ENCODE data around the gene EVX1.

EVX1 gene

DNA sequence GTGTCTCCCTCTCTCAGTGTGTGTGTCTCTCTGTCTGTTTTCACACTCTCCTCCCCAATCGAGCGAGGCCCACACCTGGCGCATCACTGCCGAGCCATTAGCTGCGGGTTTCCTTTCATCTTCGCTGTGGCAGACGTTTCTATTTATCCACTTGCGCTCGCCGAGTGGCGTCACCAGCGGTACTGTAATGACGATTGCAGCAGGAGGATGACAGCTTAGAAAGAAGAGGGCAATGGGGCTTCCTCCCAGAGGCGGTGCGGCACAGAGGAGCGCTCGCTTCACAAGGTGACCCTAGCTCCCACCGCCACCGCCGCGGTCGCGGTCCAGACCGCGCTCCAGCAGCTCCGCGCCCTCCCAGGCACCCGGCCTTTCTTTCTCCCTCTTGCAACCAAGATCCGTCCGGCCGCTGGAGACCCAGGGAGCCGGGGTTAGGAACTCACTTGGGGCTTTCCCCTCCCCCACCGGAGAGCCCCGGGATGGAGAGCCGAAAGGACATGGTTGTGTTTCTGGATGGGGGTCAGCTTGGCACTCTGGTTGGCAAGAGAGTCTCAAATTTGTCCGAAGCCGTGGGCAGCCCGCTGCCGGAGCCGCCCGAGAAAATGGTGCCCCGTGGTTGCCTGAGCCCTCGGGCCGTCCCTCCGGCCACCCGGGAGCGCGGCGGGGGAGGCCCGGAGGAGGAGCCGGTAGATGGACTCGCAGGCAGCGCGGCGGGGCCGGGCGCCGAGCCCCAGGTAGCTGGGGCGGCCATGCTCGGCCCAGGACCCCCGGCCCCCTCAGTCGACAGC, at the start of gene EVX1:
Gene EVX1, plus strand, starts transcription at position 248 of the 785 bp plus-strand sequence. Its CDS starts 229 bp downstream, at position 477.
- DNase-seq (ENCODE audit: low read depth in 1 of 2, low spot score in 1 of 2), result no peak

GRCh38 chr7:27193335-27194001, 49.1 kb upstream of the EVX1 start:
- no peak for DNase-seq (ENCODE audit: low read depth in 1 of 2, low spot score in 1 of 2)

DNA sequence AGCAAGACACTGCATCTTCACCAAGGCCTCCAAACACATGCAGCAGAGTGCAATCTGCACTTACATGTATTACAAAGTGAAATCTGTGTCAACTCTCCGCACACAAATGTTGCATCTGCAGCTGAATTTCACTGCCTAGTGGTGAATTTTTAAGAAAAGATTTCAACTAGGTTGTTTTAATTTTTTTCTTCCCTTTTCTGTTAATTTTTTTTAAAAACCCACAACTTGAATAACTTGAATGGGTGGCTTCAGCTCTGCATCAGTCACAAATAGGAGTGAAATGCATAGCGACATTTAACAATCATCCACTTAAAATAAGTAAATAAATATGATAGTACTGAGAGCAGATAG, 48.6 kb upstream of the EVX1 start:
- no peak for DNase-seq (ENCODE audit: low read depth in 1 of 2, low spot score in 1 of 2)

GRCh38 chr7:27194686-27195379, 47.8 kb upstream of the EVX1 start:
- no peak for DNase-seq (ENCODE audit: low read depth in 1 of 2, low spot score in 1 of 2)

GRCh38 chr7:27196287-27196767, 46.3 kb upstream of the EVX1 start:
- peak; percentile 60 to 79 for DNase-seq (ENCODE audit: low read depth in 1 of 2, low spot score in 1 of 2)

DNA sequence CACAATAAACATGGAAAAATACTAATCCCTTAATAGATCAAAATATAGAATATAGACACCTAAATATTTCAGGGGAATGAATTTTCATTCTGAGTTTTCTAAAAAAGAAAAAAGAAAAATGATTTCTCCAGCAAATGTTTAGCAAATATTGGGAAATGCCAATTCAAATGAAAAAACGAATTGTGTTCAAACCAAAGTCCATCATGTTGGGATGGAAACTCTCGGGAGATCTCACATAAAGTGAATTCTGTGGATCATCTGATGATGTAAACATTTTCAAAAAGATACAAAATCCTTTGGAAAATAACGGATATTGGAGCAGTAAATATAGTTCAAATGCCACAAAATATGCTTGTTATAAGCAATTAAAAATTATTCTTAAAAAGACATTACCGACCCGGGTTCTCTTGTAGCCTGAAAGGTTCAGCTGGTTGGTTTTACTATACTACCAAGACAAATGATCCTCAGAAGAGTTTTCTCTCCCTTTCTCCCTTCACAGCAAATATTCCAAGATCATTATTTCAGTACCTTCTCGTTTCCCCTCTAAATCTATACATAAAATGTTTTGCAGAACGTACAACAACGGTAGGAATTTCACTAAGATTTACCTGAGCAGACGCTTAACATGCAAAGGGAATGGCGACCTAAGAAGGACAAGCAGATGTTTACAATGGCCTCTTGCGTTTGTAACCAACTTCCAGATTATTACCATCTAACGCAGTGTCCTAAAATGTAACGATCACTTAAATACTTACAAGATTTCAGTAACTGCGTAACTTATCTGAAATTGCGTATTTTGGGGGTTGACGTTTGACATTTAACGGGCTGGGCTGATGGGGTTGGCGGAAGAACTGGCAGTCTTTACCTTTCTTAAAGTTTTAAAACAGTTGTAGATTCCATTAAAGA, 45.2 kb upstream of the EVX1 start:
- no peak for DNase-seq (ENCODE audit: low read depth in 1 of 2, low spot score in 1 of 2)

DNA sequence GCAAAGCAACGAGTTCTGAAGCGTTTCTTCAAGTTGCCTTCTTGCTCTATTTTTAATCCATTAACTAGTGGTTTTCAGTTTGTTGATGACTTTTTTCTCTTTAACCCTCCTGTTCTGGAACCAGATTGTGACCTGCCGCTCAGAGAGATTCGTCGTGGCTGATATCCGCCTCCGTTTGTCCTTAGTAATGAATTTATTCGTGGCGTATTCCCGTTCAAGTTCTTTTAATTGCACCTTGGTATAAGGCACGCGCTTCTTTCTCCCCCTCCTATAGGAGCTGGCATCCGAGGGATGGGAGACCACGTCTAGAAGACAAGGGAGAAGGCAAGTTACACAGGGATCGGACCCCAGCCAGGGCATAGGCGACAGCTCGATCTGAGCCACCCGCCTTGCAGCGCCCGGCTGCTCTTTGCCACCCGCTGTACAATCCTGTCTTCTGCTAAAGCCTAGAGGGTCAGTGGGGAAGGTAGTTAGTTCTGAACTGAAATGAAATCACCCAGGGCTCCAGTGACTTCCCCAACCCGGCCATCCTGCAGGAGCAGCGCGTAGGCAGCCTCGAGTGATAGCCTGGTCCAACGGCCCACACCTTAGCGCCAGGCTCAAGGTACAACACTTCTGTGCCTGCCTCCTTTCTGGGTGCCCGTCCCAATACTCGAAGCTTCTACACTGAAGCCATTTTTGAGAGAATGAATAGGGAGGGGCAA, 44.3 kb upstream of the EVX1 start:
- no peak for DNase-seq (ENCODE audit: low read depth in 1 of 2, low spot score in 1 of 2)

DNA sequence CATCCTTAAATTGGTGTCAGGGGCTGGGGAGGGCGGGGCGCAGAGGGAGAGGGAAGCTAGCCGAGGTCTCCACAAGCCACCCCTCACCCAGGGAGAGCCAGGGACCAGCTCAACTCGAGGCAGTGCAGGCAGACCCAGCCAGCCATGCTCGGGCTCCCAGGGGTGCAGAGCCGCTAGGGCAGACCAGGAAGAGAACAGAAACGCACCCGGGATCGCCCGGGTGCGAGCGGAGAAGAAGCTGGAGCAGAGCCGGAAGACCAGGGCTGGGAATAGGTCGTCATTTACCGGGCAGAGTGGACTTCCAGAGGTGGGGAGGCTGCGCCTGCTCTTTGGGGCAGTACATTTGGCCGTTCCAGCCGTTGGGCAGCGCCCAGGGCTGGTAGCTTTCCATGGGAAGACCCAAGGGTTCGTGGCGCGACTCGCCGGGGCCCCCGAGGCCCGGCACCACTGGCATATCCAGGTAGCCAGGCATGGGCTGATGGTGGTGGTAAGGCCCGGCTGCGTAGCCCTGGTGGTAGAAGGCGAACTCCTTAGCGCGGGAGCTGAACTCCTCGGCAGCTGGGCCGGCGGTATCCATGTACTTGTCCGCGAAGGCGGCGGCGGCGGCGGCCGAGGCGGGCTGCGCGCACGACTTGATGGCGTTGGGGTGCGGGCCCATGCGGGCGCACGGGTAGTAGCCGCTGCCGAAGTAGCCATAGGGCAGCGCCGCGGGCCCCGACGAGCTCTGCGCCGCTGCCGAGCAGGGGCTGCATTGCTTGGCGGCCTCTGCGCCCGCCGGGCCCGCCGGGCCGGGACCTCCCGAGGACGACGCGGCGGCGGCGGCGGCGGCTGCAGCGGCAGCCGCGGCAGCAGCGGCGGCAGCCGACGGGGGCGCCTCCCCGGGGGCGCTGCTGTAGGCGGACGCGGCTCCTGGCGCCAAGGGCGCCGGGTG, 43.5 kb upstream of the EVX1 start:
- no peak for DNase-seq (ENCODE audit: low read depth in 1 of 2, low spot score in 1 of 2)

- no peak for DNase-seq (ENCODE audit: low read depth in 1 of 2, low spot score in 1 of 2)
Observed at GRCh38 chr7:27199849-27200760, 42.5 kb upstream of the EVX1 start, which contains the start of gene HOXA13. Gene HOXA13, minus strand, starts transcription at chr7:27200091. Its CDS starts 14 bp downstream, at chr7:27200077.

- no peak for DNase-seq (ENCODE audit: low read depth in 1 of 2, low spot score in 1 of 2)
Observed at GRCh38 chr7:27200761-27201579, 41.6 kb upstream of the EVX1 start.

DNA sequence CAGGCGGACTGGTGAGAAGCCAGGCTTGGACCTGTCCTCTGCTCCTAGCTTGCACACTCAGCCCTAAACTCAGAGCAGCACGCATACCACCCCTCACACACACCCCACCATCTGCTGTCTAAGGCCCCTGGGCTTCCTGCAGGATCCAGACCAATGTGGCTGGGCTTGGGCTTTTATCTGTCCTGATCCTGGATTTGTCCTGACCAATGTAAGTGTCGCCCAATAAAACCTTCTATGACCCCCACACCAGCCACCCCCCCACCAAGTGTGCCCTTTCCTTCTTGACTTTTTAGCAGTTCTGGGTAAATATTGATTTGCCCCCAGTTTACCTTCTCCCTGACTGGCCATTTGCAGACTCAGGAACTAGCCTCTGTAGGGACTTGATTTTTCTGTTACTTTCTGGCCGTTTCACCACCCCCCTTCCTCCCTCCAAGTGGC, 41.0 kb upstream of the EVX1 start:
- DNase-seq (ENCODE audit: low read depth in 1 of 2, low spot score in 1 of 2), result no peak

- DNase-seq (ENCODE audit: low read depth in 1 of 2, low spot score in 1 of 2), result no peak
Observed at GRCh38 chr7:27202018-27202861, 40.4 kb upstream of the EVX1 start.

DNA sequence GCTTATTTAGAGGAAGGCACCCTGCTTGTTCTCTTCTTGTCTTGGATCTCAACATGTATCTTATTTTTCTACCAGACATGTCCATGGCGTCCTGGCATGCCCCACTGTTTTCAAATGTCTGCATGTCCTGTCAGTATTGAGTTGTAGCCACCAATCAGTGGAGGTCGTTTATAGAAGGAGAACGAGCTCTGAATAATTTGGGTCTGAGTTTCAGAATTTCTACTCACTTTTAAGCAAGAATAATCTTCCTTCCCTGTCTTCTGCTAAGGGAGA, 39.8 kb upstream of the EVX1 start:
- no peak for DNase-seq (ENCODE audit: low read depth in 1 of 2, low spot score in 1 of 2)

DNA sequence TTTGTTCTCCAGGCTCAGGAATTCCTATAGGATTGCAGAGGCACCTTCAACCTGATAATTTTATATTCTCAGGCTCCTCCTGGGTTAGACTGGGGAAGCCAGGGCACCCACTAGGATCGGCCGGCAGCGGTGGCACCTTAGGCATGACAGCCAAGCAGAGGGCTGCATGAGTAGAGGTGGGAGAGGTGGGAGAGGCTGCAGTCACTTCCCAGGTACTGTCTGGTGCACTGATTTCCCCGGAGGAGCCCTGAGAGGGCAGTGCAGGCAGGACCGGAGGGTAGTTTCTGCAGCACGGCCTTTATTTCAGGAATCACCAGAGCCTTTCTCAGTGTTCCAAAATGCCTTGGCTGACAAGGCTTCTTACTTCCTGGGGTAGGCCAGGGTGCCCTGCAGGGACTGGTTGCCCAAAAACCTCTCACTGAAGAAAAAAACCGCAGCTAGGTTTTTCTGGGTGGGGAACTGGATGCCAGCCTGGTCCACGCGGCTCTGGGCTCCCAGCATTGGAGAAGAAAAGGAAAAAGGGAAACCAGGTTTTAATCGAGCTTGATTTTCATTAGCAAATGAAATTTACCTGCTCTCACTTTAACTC, 39.1 kb upstream of the EVX1 start:
- DNase-seq (ENCODE audit: low read depth in 1 of 2, low spot score in 1 of 2), result no peak

- no peak for DNase-seq (ENCODE audit: low read depth in 1 of 2, low spot score in 1 of 2)
Observed at GRCh38 chr7:27203964-27204594, 38.5 kb upstream of the EVX1 start.

- no peak for DNase-seq (ENCODE audit: low read depth in 1 of 2, low spot score in 1 of 2)
Observed at GRCh38 chr7:27204851-27205322, 37.7 kb upstream of the EVX1 start.

All from stimulated activated CD4-positive, alpha-beta T cell treated with anti-CD3 and anti-CD28 coated beads, Interleukin-15, amount 100 ng/mL, for 1 hour (primary cell).